GM12892 (cell line): ENCODE data around the gene GOLM1.

ENCODE experiments used
- POLR2A ChIP-seq: IDR thresholded peaks from 2 replicates; pipeline ENCODE4 v1.6.1; 2011; ENCODE audit warnings: low read depth, low read length, control low read depth
- POLR2AphosphoS5 ChIP-seq: IDR thresholded peaks from 2 replicates; pipeline ENCODE4 v1.6.1; 2011; ENCODE audit warnings: low read depth, low read length, control low read depth

GRCh38 chr9:86079865-86080469 lies 19.4 kb downstream of the GOLM1 start:
- TF ChIP-seq POLR2AphosphoS5 (no peak), POLR2A (no peak)
